H1 (cell line): ENCODE data around the gene CLEC1A. TPM values are rescaled to one million over a fixed set of nuclear protein-coding genes. Genes with fewer than 3 reads are reported as not detected.

Experiments used
- CTCF ChIA-PET: fragments of 300-600 bp; sonication (Branson Sonifier 250); formaldehyde crosslinking; loops from one replicate; lab custom pipeline; 2021; ENCODE audit not compliant: partially characterized antibody; lab: Charles Lee
- POLR2A ChIA-PET: fragments of 300-600 bp; sonication (Branson Sonifier 250); formaldehyde crosslinking; loops from one replicate; lab custom pipeline; 2021; ENCODE audit warnings: inconsistent platforms; ENCODE audit not compliant: partially characterized antibody; lab: Charles Lee
- DNase-seq, 2 experiments: peaks; one replicate each; pipeline versions ENCODE4 v3.0.0 to v3.0.0-alpha.2; 2010 to 2022; ENCODE audit warnings: low spot score in 2 of 2, low read depth in 1 of 2, mixed read lengths in 1 of 2
- FAIRE-seq: peaks from 2 replicates; lab custom pipeline; 2011; peaks lifted over from hg19 to GRCh38; lab: Jason Lieb, UNC
- H2AFZ ChIP-seq: 2 replicates; pipeline ENCODE4 v1.8.1; 2012; ENCODE audit warnings: low read length, inconsistent platforms
- H2AK5ac ChIP-seq: 2 replicates; pipeline ENCODE4 v1.6.1; 2013; ENCODE audit warnings: low read depth, low read length
- H2BK120ac ChIP-seq: replicated peaks from 2 replicates; pipeline ENCODE3; 2013; ENCODE audit warnings: low read depth, low read length, inconsistent platforms
- H2BK12ac ChIP-seq: 2 replicates; pipeline ENCODE4 v1.6.1; 2013; ENCODE audit warnings: low read depth, low read length
- H2BK15ac ChIP-seq: 2 replicates; pipeline ENCODE4 v1.6.1; 2013; ENCODE audit warnings: low read length
- H2BK20ac ChIP-seq: 2 replicates; pipeline ENCODE4 v1.6.1; 2013; ENCODE audit warnings: low read length
- H2BK5ac ChIP-seq: 2 replicates; pipeline ENCODE4 v1.6.1; 2013; ENCODE audit warnings: low read depth, low read length
- H3K14ac ChIP-seq: 2 replicates; pipeline ENCODE4 v1.6.1; 2013; ENCODE audit warnings: inconsistent platforms; ENCODE audit not compliant: insufficient read length
- H3K18ac ChIP-seq: 2 replicates; pipeline ENCODE4 v1.6.1; 2013; ENCODE audit warnings: low read length; ENCODE audit errors: extremely low read depth
- H3K23ac ChIP-seq: 2 replicates; pipeline ENCODE4 v1.6.1; 2013; ENCODE audit warnings: inconsistent platforms; ENCODE audit not compliant: insufficient read length
- H3K23me2 ChIP-seq: 2 replicates; pipeline ENCODE4 v1.6.1; 2013; ENCODE audit warnings: low read depth, low read length
- H3K27ac ChIP-seq: 2 replicates; pipeline ENCODE4 v1.6.1; 2011; ENCODE audit warnings: low read depth, low read length, inconsistent platforms
- H3K27me3 ChIP-seq, 4 experiments: replicated peaks in 1 of 4; 1 replicate in 1 of 4; 2 replicates in 3 of 4; pipeline versions ENCODE4 v1.6.1 to v1.8.1; 2011 to 2013; ENCODE audit warnings: low read length in 3 of 4, mild to moderate bottlenecking in 3 of 4, inconsistent platforms in 2 of 4, mixed read lengths in 2 of 4, moderate library complexity in 1 of 4; ENCODE audit not compliant: control insufficient read depth in 3 of 4, insufficient read depth in 3 of 4; ENCODE audit errors: extremely low read depth in 1 of 4
- H3K36me3 ChIP-seq, 4 experiments: 2 replicates each; pipeline versions ENCODE4 v1.6.1 to v1.8.1; 2011 to 2013; ENCODE audit warnings: mild to moderate bottlenecking in 4 of 4, low read length in 3 of 4, moderate library complexity in 2 of 4, control low read depth in 1 of 4, inconsistent platforms in 1 of 4; ENCODE audit not compliant: insufficient read depth in 4 of 4, control insufficient read depth in 2 of 4
- H3K4ac ChIP-seq: replicated peaks from 2 replicates; pipeline ENCODE3; 2013; ENCODE audit warnings: low read length, low read depth, mixed read lengths, inconsistent platforms; ENCODE audit not compliant: insufficient read length
- H3K4me1 ChIP-seq, 4 experiments: replicated peaks in 1 of 4; 1 replicate in 1 of 4; 2 replicates in 3 of 4; pipeline versions ENCODE4 v1.6.1 to v1.8.1; 2011 to 2013; ENCODE audit warnings: low read length in 3 of 4, inconsistent platforms in 2 of 4, mixed read lengths in 1 of 4; ENCODE audit not compliant: insufficient read depth in 4 of 4, control insufficient read depth in 3 of 4
- H3K4me2 ChIP-seq, 2 experiments: 2 replicates each; pipeline versions ENCODE4 v1.6.1 to v1.8.1; 2011 to 2013; ENCODE audit warnings: low read depth in 2 of 2, low read length in 2 of 2, control low read depth in 1 of 2, inconsistent platforms in 1 of 2, mild to moderate bottlenecking in 1 of 2; ENCODE audit not compliant: insufficient read depth in 1 of 2
- H3K4me3 ChIP-seq, 4 experiments: fragments of 200-600, 300-600 bp in 1 of 4; sonication (generic), shearing (Covaris generic), sonication (Bioruptor Twin) in 1 of 4; 2 replicates each; pipeline versions ENCODE4 v1.5.1 to v1.8.1; 2011 to 2016; ENCODE audit warnings: low read length in 4 of 4, low read depth in 3 of 4, control low read depth in 2 of 4, inconsistent platforms in 2 of 4, mild to moderate bottlenecking in 2 of 4, mixed read lengths in 1 of 4, moderate library complexity in 1 of 4; ENCODE audit not compliant: insufficient read depth in 2 of 4; ENCODE audit errors: extremely low read depth in 1 of 4
- H3K56ac ChIP-seq: replicated peaks from 2 replicates; pipeline ENCODE3; 2013; ENCODE audit warnings: low read depth, mild to moderate bottlenecking, mixed read lengths, low read length, inconsistent platforms; ENCODE audit not compliant: insufficient read length
- H3K79me1 ChIP-seq: 2 replicates; pipeline ENCODE4 v1.6.1; 2013; ENCODE audit warnings: low read depth, low read length, control low read depth
- H3K79me2 ChIP-seq, 2 experiments: 2 replicates each; pipeline versions ENCODE4 v1.6.1 to v1.8.1; 2012 to 2013; ENCODE audit warnings: low read length in 2 of 2, mild to moderate bottlenecking in 2 of 2, inconsistent platforms in 1 of 2; ENCODE audit not compliant: insufficient read depth in 2 of 2, control insufficient read depth in 1 of 2
- H3K9ac ChIP-seq, 4 experiments: replicated peaks in 1 of 4; 1 replicate in 1 of 4; 2 replicates in 3 of 4; pipeline versions ENCODE4 v1.6.1 to v1.8.1; 2011 to 2013; ENCODE audit warnings: low read depth in 3 of 4, low read length in 3 of 4, control low read depth in 2 of 4, mild to moderate bottlenecking in 2 of 4, moderate library complexity in 2 of 4, inconsistent platforms in 1 of 4; ENCODE audit errors: extremely low read depth in 1 of 4
- H3K9me3 ChIP-seq, 2 experiments: 2 replicates each; pipeline versions ENCODE4 v1.6.1 to v1.8.1; 2012 to 2013; ENCODE audit warnings: mild to moderate bottlenecking in 2 of 2, moderate library complexity in 2 of 2, control low read depth in 1 of 2, inconsistent platforms in 1 of 2, low read depth in 1 of 2, low read length in 1 of 2, mixed read lengths in 1 of 2; ENCODE audit not compliant: insufficient read depth in 2 of 2
- H4K20me1 ChIP-seq, 2 experiments: replicated peaks in 1 of 2; 2 replicates each; pipeline versions ENCODE3 to v1.8.1; 2011 to 2013; ENCODE audit warnings: inconsistent platforms in 2 of 2, low read length in 2 of 2, mild to moderate bottlenecking in 1 of 2; ENCODE audit not compliant: insufficient read depth in 2 of 2, control insufficient read depth in 1 of 2
- H4K5ac ChIP-seq: 2 replicates; pipeline ENCODE4 v1.6.1; 2013; ENCODE audit warnings: low read length, low read depth, mixed read lengths, inconsistent platforms; ENCODE audit not compliant: insufficient read length
- H4K8ac ChIP-seq: 2 replicates; pipeline ENCODE4 v1.8.0; 2013; ENCODE audit warnings: mild to moderate bottlenecking, moderate library complexity, low read length, inconsistent platforms; ENCODE audit not compliant: insufficient read depth; ENCODE audit errors: extremely low read depth
- H4K91ac ChIP-seq: replicated peaks from 2 replicates; pipeline ENCODE3; 2013; ENCODE audit warnings: low read length, mixed read lengths, inconsistent platforms; ENCODE audit not compliant: insufficient read length
- CTCF ChIP-seq, 3 experiments: IDR thresholded peaks; 1 replicate in 2 of 3; 2 replicates in 1 of 3; pipeline versions ENCODE4 v1.5.1 to v1.6.1; 2011; ENCODE audit warnings: low read length in 3 of 3, mild to moderate bottlenecking in 3 of 3, inconsistent platforms in 2 of 3, low read depth in 1 of 3, moderate library complexity in 1 of 3; ENCODE audit not compliant: insufficient read depth in 1 of 3; ENCODE audit errors: control extremely low read depth in 1 of 3
- GABPA ChIP-seq: IDR thresholded peaks from 2 replicates; pipeline ENCODE4 v1.6.1; 2011; ENCODE audit warnings: mild to moderate bottlenecking, low read length, moderate library complexity, borderline replicate concordance; ENCODE audit not compliant: insufficient read depth
- JUN ChIP-seq: IDR thresholded peaks from 2 replicates; pipeline ENCODE4 v1.6.1; 2011; ENCODE audit warnings: low read depth, mild to moderate bottlenecking, improper control_type of control experiment, low read length
- SP1 ChIP-seq: IDR thresholded peaks from 2 replicates; pipeline ENCODE4 v1.6.1; 2011; ENCODE audit warnings: low read depth, low read length
- SP4 ChIP-seq: IDR thresholded peaks from 2 replicates; pipeline ENCODE4 v1.6.1; 2012; ENCODE audit warnings: low read length, inconsistent platforms
- ZNF274 ChIP-seq: IDR thresholded peaks from 2 replicates; pipeline ENCODE4 v1.7.0; 2012; ENCODE audit warnings: low read length, borderline replicate concordance; ENCODE audit errors: extremely low read depth
- WGBS, 2 experiments: shearing (Covaris generic) in 1 of 2; methylation state at CpG; one replicate each; pipeline versions ENCODE4 v1.1.6 to v1.1.7; 2013 to 2015; ENCODE audit warnings: low lambda C conversion rate in 2 of 2, mixed read lengths in 2 of 2, inconsistent platforms in 1 of 2, low coverage in 1 of 2, missing lambda C conversion rate in 1 of 2; ENCODE audit not compliant: insufficient replicate concordance in 2 of 2, insufficient coverage in 1 of 2, insufficient read length in 1 of 2; ENCODE audit errors: extremely low coverage in 1 of 2, missing lambda C conversion rate in 1 of 2; 5-methylcytosine and 5-hydroxymethylcytosine counted together
- polyA plus RNA-seq, 7 experiments: library from polyadenylated mRNA; depleted of rRNA in 3 of 7; stranded (reverse) in 5 of 7; unstranded in 2 of 7; fragments of >200 nt in 5 of 7; fragments of 200-250 nt in 2 of 7; gene quantifications; 1 replicate in 5 of 7; 2 replicates in 1 of 7; 4 replicates in 1 of 7; pipeline versions ENCODE4 v1.2.1 to v1.2.3, GENCODE V29; 2011 to 2013; ENCODE audit warnings: missing spikeins in 2 of 7, mixed read lengths in 2 of 7
- total RNA-seq: library from RNA; stranded (reverse); fragmentation: NEBNext Ultra II Directional; extraction: Animal tissue kit (Norgen Biotek cat#: 25700); gene quantifications from 2 replicates; pipeline ENCODE4 v1.2.1, GENCODE V29; 2021

The CLEC1A gene
- total and polyA plus RNA-seq, 2 of the 8 experiments (the other 6 are each of a cell fraction or from before 2014, with no cell fraction given), result 0.20 TPM; not detected in 1

GRCh38 chr12:10031321-10031720 lies 67.5 kb downstream of the CLEC1A start:
- no peak overlapping the region for H2AFZ ChIP-seq
- H3K79me1 ChIP-seq, result no peaks in the 10 kb centered on the region
- H3K4me2 ChIP-seq, result no peak overlapping the region
- no peak overlapping the region for H2BK5ac ChIP-seq
- ChIA-PET CTCF (interaction anchor here (0.9 to 2.5 kb wide), 6 partner anchors 11 to 283 kb away, joined by 3 to 19 read pairs (median 4); no protein-coding TSS in a partner anchor), POLR2A (no interaction called here)
- no peak for DNase-seq
- no peak overlapping the region for H3K23ac ChIP-seq
- no peak overlapping the region for H2AK5ac ChIP-seq
- no peak overlapping the region for H3K56ac ChIP-seq
- H4K91ac ChIP-seq, result no peak overlapping the region
- H3K4ac ChIP-seq, result no peak overlapping the region
- TF ChIP-seq CTCF (IDR thresholded peaks at IDR 0.05; ENCODE audit: control extremely low read depth in 1 of 3, insufficient read depth in 1 of 3, low read depth in 1 of 3, low read length in 3 of 3), result no peak
- no peak for TF ChIP-seq SP4
- no peak for TF ChIP-seq JUN
- TF ChIP-seq ZNF274, result no peak
- TF ChIP-seq GABPA, result no peak
- no peak for TF ChIP-seq SP1
- H3K27ac ChIP-seq, result 0 out of 2 replicates have a peak overlapping the region, but pooled peaks have one; percentile 28
- no peaks in the 10 kb centered on the region for H3K27me3 ChIP-seq
- no peaks in the 10 kb centered on the region for H3K79me2 ChIP-seq
- no peak overlapping the region for H3K18ac ChIP-seq
- no peak overlapping the region for H3K4me3 ChIP-seq
- no peaks in the 10 kb centered on the region; a peak in 1 of 8 replicates for H3K36me3 ChIP-seq
- no peak overlapping the region for H4K5ac ChIP-seq
- no peak overlapping the region for H3K14ac ChIP-seq
- 84% methylated on average over 4 of the region's 4 CpGs; no CpG with 5 or more reads in 1 of the 2 experiments for WGBS, 2 experiments
- no peak overlapping the region for H3K9ac ChIP-seq
- peaks cover 0 to 8% of the 10 kb centered on the region in 2 experiments; a peak in 2 of 4 replicates for H3K9me3 ChIP-seq
- H2BK20ac ChIP-seq, result no peak overlapping the region
- no peak overlapping the region for H4K8ac ChIP-seq
- H3K4me1 ChIP-seq, result peaks cover 0 to 7% (median 0%) of the 10 kb centered on the region in 4 experiments; a peak in 1 of 7 replicates
- no peaks in the 10 kb centered on the region for H4K20me1 ChIP-seq
- H3K23me2 ChIP-seq, result no peaks in the 10 kb centered on the region; the same call in 1 of the 2 replicates
- peak overlapping the region; percentile 68; the same call in 1 of the 2 replicates for H2BK12ac ChIP-seq
- H2BK15ac ChIP-seq, result no peak overlapping the region
- no peak overlapping the region for H2BK120ac ChIP-seq
- FAIRE-seq, result no peak
